H9 (cell line): Measurements from ENCODE around the gene CHPT1. TPM values are rescaled to one million over a fixed set of nuclear protein-coding genes. Genes with fewer than 3 reads are reported as not detected.

ENCODE experiments used
- DNase-seq: peaks from one replicate; pipeline ENCODE4 v3.0.0-alpha.2; 2017
- H2AFZ ChIP-seq: one replicate; pipeline ENCODE4 v1.6.1; 2013; ENCODE audit warnings: mild to moderate bottlenecking, low read length, control low read depth, moderate library complexity
- H2AK5ac ChIP-seq: 2 replicates; pipeline ENCODE4 v1.6.1; 2013; ENCODE audit warnings: low read length, control low read depth, mixed read lengths; ENCODE audit not compliant: insufficient read length
- H2BK120ac ChIP-seq: one replicate; pipeline ENCODE4 v1.6.1; 2013; ENCODE audit warnings: low read depth, mild to moderate bottlenecking, low read length, control low read depth, inconsistent platforms; ENCODE audit not compliant: poor library complexity, severe bottlenecking
- H2BK12ac ChIP-seq: 2 replicates; pipeline ENCODE4 v1.6.1; 2013; ENCODE audit warnings: low read length, control low read depth, mixed read lengths, low read depth; ENCODE audit not compliant: insufficient read length
- H2BK15ac ChIP-seq: 2 replicates; pipeline ENCODE4 v1.6.1; 2013; ENCODE audit warnings: low read depth, low read length, control low read depth
- H2BK20ac ChIP-seq: one replicate; pipeline ENCODE4 v1.6.1; 2013; ENCODE audit warnings: low read depth, mild to moderate bottlenecking, low read length, control low read depth, inconsistent platforms; ENCODE audit not compliant: poor library complexity, severe bottlenecking
- H2BK5ac ChIP-seq: 2 replicates; pipeline ENCODE4 v1.6.1; 2013; ENCODE audit warnings: low read length, control low read depth, mixed read lengths; ENCODE audit not compliant: insufficient read length
- H3K14ac ChIP-seq: 2 replicates; pipeline ENCODE4 v1.6.1; 2013; ENCODE audit warnings: low read length, control low read depth; ENCODE audit not compliant: insufficient read depth
- H3K18ac ChIP-seq: 2 replicates; pipeline ENCODE4 v1.6.1; 2013; ENCODE audit warnings: low read depth, mild to moderate bottlenecking, mixed read lengths, low read length, control low read depth; ENCODE audit not compliant: insufficient read length
- H3K23ac ChIP-seq: 2 replicates; pipeline ENCODE4 v1.6.1; 2013; ENCODE audit warnings: low read length, control low read depth, mixed read lengths, low read depth; ENCODE audit not compliant: insufficient read length
- H3K23me2 ChIP-seq: 2 replicates; pipeline ENCODE4 v1.6.1; 2013; ENCODE audit warnings: low read depth, mild to moderate bottlenecking, mixed read lengths, low read length, control low read depth; ENCODE audit not compliant: insufficient read length, poor library complexity, severe bottlenecking
- H3K27ac ChIP-seq: 2 replicates; pipeline ENCODE4 v1.5.1; 2013; ENCODE audit warnings: low read length, control low read depth, mixed read lengths, low read depth; ENCODE audit not compliant: insufficient read length
- H3K27me3 ChIP-seq: 2 replicates; pipeline ENCODE4 v1.6.1; 2013; ENCODE audit warnings: low read length, control low read depth, inconsistent platforms; ENCODE audit not compliant: insufficient read depth
- H3K4ac ChIP-seq: 2 replicates; pipeline ENCODE4 v1.6.1; 2013; ENCODE audit warnings: low read depth, mild to moderate bottlenecking, control low read depth, inconsistent platforms, low read length, moderate library complexity
- H3K4me1 ChIP-seq: 2 replicates; pipeline ENCODE4 v1.6.1; 2013; ENCODE audit warnings: low read length, control low read depth, inconsistent platforms; ENCODE audit not compliant: insufficient read depth
- H3K4me2 ChIP-seq: 2 replicates; pipeline ENCODE4 v1.6.1; 2013; ENCODE audit warnings: low read length, control low read depth, mixed read lengths; ENCODE audit not compliant: insufficient read length, insufficient read depth
- H3K56ac ChIP-seq: 2 replicates; pipeline ENCODE4 v1.6.1; 2013; ENCODE audit warnings: low read depth, mild to moderate bottlenecking, mixed read lengths, low read length, control low read depth; ENCODE audit not compliant: insufficient read length
- H3K79me1 ChIP-seq: 2 replicates; pipeline ENCODE4 v1.6.1; 2013; ENCODE audit warnings: low read depth, mild to moderate bottlenecking, moderate library complexity, low read length, control low read depth, inconsistent platforms; ENCODE audit not compliant: insufficient read depth, poor library complexity, severe bottlenecking
- H3K79me2 ChIP-seq: 2 replicates; pipeline ENCODE4 v1.6.1; 2013; ENCODE audit warnings: low read length, control low read depth, inconsistent platforms; ENCODE audit not compliant: insufficient read depth
- H3K9ac ChIP-seq: 2 replicates; pipeline ENCODE4 v1.6.1; 2013; ENCODE audit warnings: low read length, control low read depth, mixed read lengths; ENCODE audit not compliant: insufficient read length; ENCODE audit errors: extremely low read depth
- H3K9me3 ChIP-seq: one replicate; pipeline ENCODE4 v1.6.1; 2013; ENCODE audit warnings: low read depth, low read length, inconsistent platforms; ENCODE audit not compliant: control insufficient read depth
- H3T11ph ChIP-seq: one replicate; pipeline ENCODE4 v1.6.1; 2013; ENCODE audit warnings: mild to moderate bottlenecking, low read length, control low read depth, inconsistent platforms
- H4K20me1 ChIP-seq: one replicate; pipeline ENCODE4 v1.6.1; 2013; ENCODE audit not compliant: control insufficient read depth, insufficient read length, insufficient read depth
- H4K5ac ChIP-seq: 2 replicates; pipeline ENCODE4 v1.6.1; 2013; ENCODE audit warnings: low read depth, mild to moderate bottlenecking, mixed read lengths, low read length, control low read depth; ENCODE audit not compliant: insufficient read length
- H4K8ac ChIP-seq: replicated peaks from 2 replicates; pipeline ENCODE4 v1.6.1; 2013; ENCODE audit warnings: low read length, control low read depth, mixed read lengths, low read depth; ENCODE audit not compliant: insufficient read length
- H4K91ac ChIP-seq: 2 replicates; pipeline ENCODE4 v1.6.1; 2013; ENCODE audit warnings: low read depth, mild to moderate bottlenecking, moderate library complexity, mixed read lengths, low read length, control low read depth; ENCODE audit not compliant: insufficient read length
- H3K27ac Mint-ChIP-seq, 3 experiments: 2 replicates in 2 of 3; 3 replicates in 1 of 3; pipeline ENCODE4 v1.8.0; 2020 to 2021; ENCODE audit warnings: mixed read lengths in 3 of 3, mild to moderate bottlenecking in 1 of 3, moderate library complexity in 1 of 3
- H3K27me3 Mint-ChIP-seq: 2 replicates; pipeline ENCODE4 v1.8.0; 2021; ENCODE audit warnings: low read depth, mild to moderate bottlenecking, moderate library complexity, mixed read lengths
- H3K36me3 Mint-ChIP-seq, 3 experiments: 2 replicates in 2 of 3; 3 replicates in 1 of 3; pipeline ENCODE4 v1.8.0; 2020 to 2021; ENCODE audit warnings: low read depth in 3 of 3, mixed read lengths in 3 of 3; ENCODE audit not compliant: insufficient read depth in 1 of 3
- H3K4me1 Mint-ChIP-seq, 2 experiments: 2 replicates each; pipeline ENCODE4 v1.8.0; 2020; ENCODE audit warnings: mixed read lengths in 2 of 2
- H3K4me3 Mint-ChIP-seq, 2 experiments: 2 replicates in 1 of 2; 3 replicates in 1 of 2; pipeline ENCODE4 v1.8.0; 2020 to 2021; ENCODE audit warnings: mild to moderate bottlenecking in 2 of 2, mixed read lengths in 2 of 2, moderate library complexity in 1 of 2
- H3K9me3 Mint-ChIP-seq, 2 experiments: 2 replicates in 1 of 2; 3 replicates in 1 of 2; pipeline ENCODE4 v1.8.0; 2020; ENCODE audit warnings: mild to moderate bottlenecking in 2 of 2, mixed read lengths in 2 of 2, moderate library complexity in 1 of 2
- CTCF ChIP-seq: fragments of 200-600 bp; sonication (generic); conservative IDR thresholded peaks from 3 replicates; pipeline ENCODE4 v1.8.0; 2021; ENCODE audit warnings: antibody characterized with exemption, mild to moderate bottlenecking
- WGBS: extraction: QIAGEN DNeasy Blood & Tissue Kit; methylation state at CpG from one replicate; pipeline ENCODE4 v1.1.7; 2013; ENCODE audit warnings: missing lambda C conversion rate, low lambda C conversion rate, mixed read lengths; ENCODE audit not compliant: insufficient read length; ENCODE audit errors: extremely low coverage; 5-methylcytosine and 5-hydroxymethylcytosine counted together
- total RNA-seq: library from RNA; stranded (reverse); gene quantifications from 2 replicates; pipeline ENCODE4 v1.2.1, GENCODE V29; 2021

Gene CHPT1
- total RNA-seq, 1 experiment from 2014 or later = 17.1 TPM

GRCh38 chr12:101748907-101749306, 51.5 kb downstream of the CHPT1 start:
- WGBS = no CpG with 5 or more reads among the region's 1 CpG
- Histone ChIP-seq H3K23ac (no peak overlapping the region), H2AK5ac (no peak overlapping the region), H2BK120ac (no peak overlapping the region), H3K79me2 (no peaks in the 10 kb centered on the region), H3K4me1 (no peaks in the 10 kb centered on the region), H3K18ac (no peak overlapping the region), H4K91ac (no peak overlapping the region), H3K9ac (no peak overlapping the region), H2AFZ (no peak overlapping the region), H4K5ac (no peak overlapping the region), H2BK20ac (no peak overlapping the region), H3K4me2 (no peak overlapping the region), H3K56ac (no peak overlapping the region), H3T11ph (no peak overlapping the region), H3K79me1 (no peaks in the 10 kb centered on the region), H3K14ac (no peak overlapping the region), H3K23me2 (no peaks in the 10 kb centered on the region), H2BK5ac (no peak overlapping the region), H2BK12ac (no peak overlapping the region), H3K27ac (no peak overlapping the region), H3K27me3 (no peaks in the 10 kb centered on the region), H3K4ac (no peak overlapping the region), H4K8ac (no peak overlapping the region), H4K20me1 (no peaks in the 10 kb centered on the region), H2BK15ac (no peak overlapping the region), H3K9me3 (no peaks in the 10 kb centered on the region)
- Mint-ChIP-seq H3K4me1 (peaks cover 10 to 11% of the 10 kb centered on the region in 2 experiments), H3K4me3 (no peak overlapping the region), H3K36me3 (peaks cover 6 to 54% (median 51%) of the 10 kb centered on the region in 3 experiments; a peak in 6 of 7 replicates), H3K9me3 (no peaks in the 10 kb centered on the region), H3K27ac (no peak overlapping the region), H3K27me3 (no peaks in the 10 kb centered on the region; the same call in 1 of the 2 replicates)
- TF ChIP-seq CTCF = no peak
- no peak for DNase-seq
